MG63 (cell line): ENCODE measurements around the gene TBX10. TPM values are rescaled to one million over a fixed set of nuclear protein-coding genes. Genes with fewer than 3 reads are reported as not detected.

ENCODE experiments used
- DNase-seq: peaks from one replicate; pipeline ENCODE4 v3.0.0-alpha.2; 2020
- H3K27me3 ChIP-seq: fragments of 250-450 bp; sonication (Bioruptor Pico); 2 replicates; pipeline ENCODE4 v1.5.1; 2020; ENCODE audit warnings: mild to moderate bottlenecking, moderate library complexity
- H3K36me3 ChIP-seq: fragments of 250-450 bp; sonication (Bioruptor Pico); 2 replicates; pipeline ENCODE4 v1.5.1; 2020; ENCODE audit warnings: mild to moderate bottlenecking, moderate library complexity
- H3K4me3 ChIP-seq: fragments of 250-450 bp; sonication (Bioruptor Pico); 2 replicates; pipeline ENCODE4 v1.5.1; 2020; ENCODE audit warnings: mild to moderate bottlenecking, moderate library complexity
- H3K9me3 ChIP-seq: fragments of 250-450 bp; sonication (Bioruptor Pico); 2 replicates; pipeline ENCODE4 v1.5.1; 2020; ENCODE audit warnings: mild to moderate bottlenecking, moderate library complexity
- total RNA-seq: library from RNA; depleted of rRNA; stranded (reverse); fragments of >200 nt; shearing (Covaris generic); gene quantifications from 2 replicates; pipeline ENCODE4 v1.2.3, GENCODE V29; 2014; ENCODE audit warnings: low replicate concordance

TBX10 gene
- total RNA-seq, 1 experiment from 2014 or later: not detected

GRCh38 chr11:67614730-67615714 is 24.5 kb downstream of the TBX10 start:
- H3K9me3 ChIP-seq: no peaks in the 10 kb centered on the region
- H3K27me3 ChIP-seq: no peaks in the 10 kb centered on the region
- peak; percentile 45 for DNase-seq
- H3K36me3 ChIP-seq: peaks cover 3% of the 10 kb centered on the region
- no peak overlapping the region for H3K4me3 ChIP-seq

GRCh38 chr11:67613960-67614715 is 25.4 kb downstream of the TBX10 start:
- peaks cover 7% of the 10 kb centered on the region for H3K36me3 ChIP-seq
- H3K9me3 ChIP-seq: no peaks in the 10 kb centered on the region
- DNase-seq: peak; percentile 36
- no peaks in the 10 kb centered on the region for H3K27me3 ChIP-seq
- H3K4me3 ChIP-seq: no peak overlapping the region

- Histone ChIP-seq H3K36me3 (peaks cover 14% of the 10 kb centered on the region), H3K9me3 (no peaks in the 10 kb centered on the region), H3K27me3 (no peaks in the 10 kb centered on the region), H3K4me3 (no peak overlapping the region)
- DNase-seq: no peak
These were observed 26.1 kb downstream of the TBX10 start for GRCh38 chr11:67613313-67613959.

- Histone ChIP-seq H3K4me3 (no peak overlapping the region), H3K27me3 (no peaks in the 10 kb centered on the region), H3K9me3 (no peaks in the 10 kb centered on the region), H3K36me3 (peaks cover 17% of the 10 kb centered on the region)
- no peak for DNase-seq
These were observed 26.8 kb downstream of the TBX10 start for GRCh38 chr11:67612751-67613150.

- Histone ChIP-seq H3K36me3 (peaks cover 17% of the 10 kb centered on the region), H3K9me3 (no peaks in the 10 kb centered on the region), H3K27me3 (no peaks in the 10 kb centered on the region), H3K4me3 (no peak overlapping the region)
- DNase-seq: no peak
These were observed 27.6 kb downstream of the TBX10 start for GRCh38 chr11:67611704-67612587.

GRCh38 chr11:67611165-67611564 is 28.4 kb downstream of the TBX10 start:
- Histone ChIP-seq H3K9me3 (no peaks in the 10 kb centered on the region), H3K27me3 (no peaks in the 10 kb centered on the region), H3K36me3 (peaks cover 17% of the 10 kb centered on the region), H3K4me3 (no peak overlapping the region)
- no peak for DNase-seq

- Histone ChIP-seq H3K27me3 (no peaks in the 10 kb centered on the region), H3K9me3 (no peaks in the 10 kb centered on the region), H3K36me3 (peaks cover 17% of the 10 kb centered on the region), H3K4me3 (no peak overlapping the region)
- DNase-seq: no peak
These were observed 29.2 kb downstream of the TBX10 start for GRCh38 chr11:67610302-67610868.

- no peak for DNase-seq
- H3K9me3 ChIP-seq: no peaks in the 10 kb centered on the region
- H3K27me3 ChIP-seq: no peaks in the 10 kb centered on the region
- peaks cover 17% of the 10 kb centered on the region for H3K36me3 ChIP-seq
- no peak overlapping the region for H3K4me3 ChIP-seq
These were observed 30.2 kb downstream of the TBX10 start for GRCh38 chr11:67609316-67609715.

GRCh38 chr11:67608486-67608885 is 31.1 kb downstream of the TBX10 start:
- no peaks in the 10 kb centered on the region for H3K27me3 ChIP-seq
- H3K4me3 ChIP-seq: no peak overlapping the region
- no peak for DNase-seq
- H3K36me3 ChIP-seq: peaks cover 17% of the 10 kb centered on the region
- H3K9me3 ChIP-seq: no peaks in the 10 kb centered on the region

GRCh38 chr11:67607507-67607906 is 32.1 kb downstream of the TBX10 start:
- Histone ChIP-seq H3K27me3 (no peaks in the 10 kb centered on the region), H3K4me3 (peak overlapping the region; percentile 90), H3K9me3 (peaks cover 3% of the 10 kb centered on the region; the same call in 1 of the 2 replicates), H3K36me3 (peaks cover 16% of the 10 kb centered on the region)
- DNase-seq: no peak

- H3K36me3 ChIP-seq: peaks cover 16% of the 10 kb centered on the region
- peak within 1 kb of the TSS; percentile 90 for H3K4me3 ChIP-seq
- peaks cover 3% of the 10 kb centered on the region; the same call in 1 of the 2 replicates for H3K9me3 ChIP-seq
- peak; percentile 95 for DNase-seq
- H3K27me3 ChIP-seq: no peaks in the 10 kb centered on the region
These were observed 32.9 kb downstream of the TBX10 start, which contains the start of gene NDUFV1 for GRCh38 chr11:67606492-67607295. TSS of gene NDUFV1 (plus strand) at chr11:67606936. CDS start at chr11:67607005, 69 bp downstream.

GRCh38 chr11:67606093-67606491 is 33.5 kb downstream of the TBX10 start:
- H3K27me3 ChIP-seq: no peaks in the 10 kb centered on the region
- DNase-seq: no peak

GRCh38 chr11:67605231-67606011 is 34.1 kb downstream of the TBX10 start:
- no peak for DNase-seq
- Histone ChIP-seq H3K27me3 (peaks cover 3% of the 10 kb centered on the region; the same call in 1 of the 2 replicates), H3K4me3 (no peak overlapping the region), H3K9me3 (peaks cover 3% of the 10 kb centered on the region; the same call in 1 of the 2 replicates), H3K36me3 (peaks cover 16% of the 10 kb centered on the region)

More at GRCh38 chr11:67606093-67606491, 33.5 kb downstream of the TBX10 start:
- peak overlapping the region; percentile 90 for H3K4me3 ChIP-seq
- H3K9me3 ChIP-seq: peaks cover 3% of the 10 kb centered on the region; the same call in 1 of the 2 replicates
- H3K36me3 ChIP-seq: peaks cover 16% of the 10 kb centered on the region

- Histone ChIP-seq H3K36me3 (peaks cover 12% of the 10 kb centered on the region), H3K27me3 (peaks cover 3% of the 10 kb centered on the region; the same call in 1 of the 2 replicates), H3K4me3 (no peak overlapping the region), H3K9me3 (peaks cover 3% of the 10 kb centered on the region; the same call in 1 of the 2 replicates)
- DNase-seq: no peak
These were observed 34.7 kb downstream of the TBX10 start for GRCh38 chr11:67604815-67605214.
